GM18526 (cell line): ENCODE results near the gene NYAP2.

Source experiments
- POLR2A ChIP-seq: IDR thresholded peaks from 3 replicates; pipeline ENCODE4 v1.6.1; 2011; ENCODE audit not compliant: insufficient read length; ENCODE audit errors: extremely low read depth

Gene NYAP2

GRCh38 chr2:225600444-225600843 lies 200.9 kb downstream of the NYAP2 start:
- TF ChIP-seq POLR2A = no peak

- no peak for TF ChIP-seq POLR2A
Measured at GRCh38 chr2:225600865-225601264, 201.4 kb downstream of the NYAP2 start.

- no peak for TF ChIP-seq POLR2A
Measured at GRCh38 chr2:225602205-225602604, 202.7 kb downstream of the NYAP2 start.

GRCh38 chr2:225608136-225608535 lies 208.6 kb downstream of the NYAP2 start:
- no peak for TF ChIP-seq POLR2A

GRCh38 chr2:225612636-225613035 lies 213.1 kb downstream of the NYAP2 start:
- no peak for TF ChIP-seq POLR2A

- TF ChIP-seq POLR2A = no peak
Measured at GRCh38 chr2:225614915-225615314, 215.4 kb downstream of the NYAP2 start.

GRCh38 chr2:225615514-225615913 lies 216.0 kb downstream of the NYAP2 start:
- TF ChIP-seq POLR2A = no peak

- no peak for TF ChIP-seq POLR2A
Measured at GRCh38 chr2:225616372-225616771, 216.9 kb downstream of the NYAP2 start.

GRCh38 chr2:225616848-225617247 lies 217.3 kb downstream of the NYAP2 start:
- TF ChIP-seq POLR2A = no peak

GRCh38 chr2:225620227-225620626 lies 220.7 kb downstream of the NYAP2 start:
- no peak for TF ChIP-seq POLR2A

- no peak for TF ChIP-seq POLR2A
Measured at GRCh38 chr2:225630824-225631533, 231.5 kb downstream of the NYAP2 start.

GRCh38 chr2:225632351-225632750 lies 232.8 kb downstream of the NYAP2 start:
- TF ChIP-seq POLR2A = no peak

GRCh38 chr2:225636558-225636957 lies 237.0 kb downstream of the NYAP2 start:
- TF ChIP-seq POLR2A = no peak

GRCh38 chr2:225637259-225637658 lies 237.7 kb downstream of the NYAP2 start:
- TF ChIP-seq POLR2A = no peak

GRCh38 chr2:225640550-225640949 lies 241.0 kb downstream of the NYAP2 start:
- TF ChIP-seq POLR2A = no peak

- TF ChIP-seq POLR2A = no peak
Measured at GRCh38 chr2:225649274-225649673, 249.8 kb downstream of the NYAP2 start.

- no peak for TF ChIP-seq POLR2A
Measured at GRCh38 chr2:225650041-225650440, 250.5 kb downstream of the NYAP2 start.
